Testis (tissue), 2 donors: ENCODE measurements around the gene ERC2.

ENCODE experiments used
- POLR2A ChIP-seq: fragments of 450-650 bp; IDR thresholded peaks from one replicate; pipeline ENCODE4 v1.6.1; 2017; ENCODE audit warnings: antibody characterized with exemption, mild to moderate bottlenecking, moderate library complexity
- TF ChIP-seq, protein P1 (sequence below), 3 experiments: fragments of 450-650 bp in 2 of 3; fragments of 200-600 bp in 1 of 3; sonication (generic) in 1 of 3; IDR thresholded peaks; one replicate each; pipeline ENCODE4 v1.5.1; 2016 to 2019; ENCODE audit warnings: antibody characterized with exemption in 3 of 3, mild to moderate bottlenecking in 2 of 3, moderate library complexity in 1 of 3

DNA sequence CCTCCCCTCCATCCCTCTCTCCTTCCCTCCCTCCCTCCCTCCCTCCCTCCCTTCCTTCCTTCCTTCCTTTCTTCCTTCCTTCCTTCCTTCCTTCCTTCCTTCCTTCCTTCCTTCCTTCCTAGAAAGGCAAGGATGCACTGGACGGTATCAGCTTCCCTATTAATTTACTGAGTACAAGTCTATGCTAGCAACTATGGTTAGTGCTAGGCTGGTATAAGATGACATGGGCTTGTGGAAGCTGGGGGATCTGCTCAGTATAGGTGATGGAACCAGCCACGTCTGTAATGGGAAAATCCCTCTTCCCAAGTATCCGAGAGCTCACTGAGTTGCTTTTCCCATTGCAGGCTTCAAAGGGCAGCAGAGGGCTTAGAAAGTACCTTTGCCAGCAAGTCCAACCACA, 884.8 kb downstream of the ERC2 start:
- TF ChIP-seq, protein P1, sequence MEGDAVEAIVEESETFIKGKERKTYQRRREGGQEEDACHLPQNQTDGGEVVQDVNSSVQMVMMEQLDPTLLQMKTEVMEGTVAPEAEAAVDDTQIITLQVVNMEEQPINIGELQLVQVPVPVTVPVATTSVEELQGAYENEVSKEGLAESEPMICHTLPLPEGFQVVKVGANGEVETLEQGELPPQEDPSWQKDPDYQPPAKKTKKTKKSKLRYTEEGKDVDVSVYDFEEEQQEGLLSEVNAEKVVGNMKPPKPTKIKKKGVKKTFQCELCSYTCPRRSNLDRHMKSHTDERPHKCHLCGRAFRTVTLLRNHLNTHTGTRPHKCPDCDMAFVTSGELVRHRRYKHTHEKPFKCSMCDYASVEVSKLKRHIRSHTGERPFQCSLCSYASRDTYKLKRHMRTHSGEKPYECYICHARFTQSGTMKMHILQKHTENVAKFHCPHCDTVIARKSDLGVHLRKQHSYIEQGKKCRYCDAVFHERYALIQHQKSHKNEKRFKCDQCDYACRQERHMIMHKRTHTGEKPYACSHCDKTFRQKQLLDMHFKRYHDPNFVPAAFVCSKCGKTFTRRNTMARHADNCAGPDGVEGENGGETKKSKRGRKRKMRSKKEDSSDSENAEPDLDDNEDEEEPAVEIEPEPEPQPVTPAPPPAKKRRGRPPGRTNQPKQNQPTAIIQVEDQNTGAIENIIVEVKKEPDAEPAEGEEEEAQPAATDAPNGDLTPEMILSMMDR (IDR thresholded peaks at IDR 0.05) = no peak
- no peak for TF ChIP-seq POLR2A
